Cardiac muscle cell (in vitro differentiated cells and primary cell): ENCODE results near the gene ECM2. TPM values are rescaled to one million over a fixed set of nuclear protein-coding genes. Genes with fewer than 3 reads are reported as not detected.
"Not testable (repeated sequence)": the region's sequence is repeated elsewhere in the genome, so short reads cannot be mapped to it uniquely, and the experiment has no call there.

Source experiments
- DNase-seq, 2 donors: peaks; one replicate each; pipeline versions ENCODE4 v3.0.0 to v3.0.0-alpha.2; 2010 to 2017; ENCODE audit warnings: low read depth in 1 of 2, low spot score in 1 of 2
- H3K27ac ChIP-seq: fragments of 200-600 bp; sonication (generic); 2 replicates; pipeline ENCODE4 v1.5.1; 2016
- H3K27me3 ChIP-seq: fragments of 200-600 bp; sonication (generic); 2 replicates; pipeline ENCODE4 v1.6.0; 2016; ENCODE audit warnings: control low read depth
- H3K36me3 ChIP-seq: fragments of 200-600 bp; sonication (generic); 2 replicates; pipeline ENCODE4 v1.5.1; 2016; ENCODE audit warnings: control low read depth
- H3K4me1 ChIP-seq: fragments of 200-600 bp; sonication (generic); 2 replicates; pipeline ENCODE4 v1.8.1; 2017; ENCODE audit warnings: low read depth, mild to moderate bottlenecking, mixed run types
- H3K4me3 ChIP-seq: fragments of 200-600 bp; sonication (generic); 2 replicates; pipeline ENCODE4 v1.5.1; 2016; ENCODE audit warnings: mild to moderate bottlenecking
- H3K9me3 ChIP-seq: fragments of 200-600 bp; sonication (generic); 2 replicates; pipeline ENCODE4 v1.5.1; 2017; ENCODE audit warnings: low read depth, mild to moderate bottlenecking, control low read depth
- CTCF ChIP-seq: IDR thresholded peaks from 2 replicates; pipeline ENCODE4 v1.5.1; 2012; ENCODE audit warnings: low read depth, mild to moderate bottlenecking, low read length
- polyA plus RNA-seq: library from polyadenylated mRNA; unstranded; fragments of >200 nt; fragmentation: Nextera tagmentation; extraction: Ambion mirVana; gene quantifications from 2 replicates; pipeline ENCODE4 v1.2.1, GENCODE V29; 2016
- total RNA-seq: library from RNA; depleted of rRNA; stranded (reverse); fragments of >200 nt; gene quantifications from 2 replicates; pipeline ENCODE4 v1.2.3, GENCODE V29; 2016

ECM2 gene
- total RNA-seq (not detected in 2 replicates), polyA plus RNA-seq (not detected in 2 replicates)

GRCh38 chr9:92535940-92536850 is at the start of gene ECM2:
Gene ECM2 (minus strand): TSS chr9:92535990. CDS start chr9:92522866, 13,124 bp downstream.
- peak in 1 of 2 donors; percentile 79 for DNase-seq
- H3K27me3 ChIP-seq: no peaks in the 10 kb centered on the region
- H3K27ac ChIP-seq: no peak within 1 kb of the TSS
- no peaks in the 10 kb centered on the region for H3K4me1 ChIP-seq
- TF ChIP-seq CTCF: no peak
- H3K4me3 ChIP-seq: no peak within 1 kb of the TSS
- no peaks in the 10 kb centered on the region for H3K36me3 ChIP-seq
- no peaks in the 10 kb centered on the region for H3K9me3 ChIP-seq

- no peak for TF ChIP-seq CTCF
These were observed 40.4 kb upstream of the ECM2 start for GRCh38 chr9:92576175-92576574.

GRCh38 chr9:92573612-92574011 is 37.8 kb upstream of the ECM2 start:
- not testable (repeated sequence) for DNase-seq, H3K9me3 ChIP-seq, H3K4me3 ChIP-seq, H3K4me1 ChIP-seq, H3K27ac ChIP-seq, H3K36me3 ChIP-seq, H3K27me3 ChIP-seq

More at GRCh38 chr9:92576175-92576574, 40.4 kb upstream of the ECM2 start:
- DNase-seq: no peak
- Histone ChIP-seq H3K9me3 (no peaks in the 10 kb centered on the region), H3K4me1 (no peaks in the 10 kb centered on the region), H3K27me3 (no peaks in the 10 kb centered on the region), H3K27ac (no peak overlapping the region), H3K4me3 (no peak overlapping the region), H3K36me3 (no peaks in the 10 kb centered on the region)

GRCh38 chr9:92571871-92572270 is 36.1 kb upstream of the ECM2 start:
- not testable (repeated sequence) for H3K9me3 ChIP-seq, H3K4me3 ChIP-seq, H3K27me3 ChIP-seq, H3K36me3 ChIP-seq, DNase-seq, H3K4me1 ChIP-seq, H3K27ac ChIP-seq

GRCh38 chr9:92564982-92565381 is 29.2 kb upstream of the ECM2 start:
- H3K27ac ChIP-seq: no peak overlapping the region
- H3K4me3 ChIP-seq: no peak overlapping the region
- TF ChIP-seq CTCF: no peak
- no peaks in the 10 kb centered on the region for H3K4me1 ChIP-seq
- H3K9me3 ChIP-seq: no peaks in the 10 kb centered on the region
- no peaks in the 10 kb centered on the region for H3K27me3 ChIP-seq
- no peaks in the 10 kb centered on the region for H3K36me3 ChIP-seq
- DNase-seq: no peak

GRCh38 chr9:92564504-92564903 is 28.7 kb upstream of the ECM2 start:
- Histone ChIP-seq H3K9me3 (no peaks in the 10 kb centered on the region), H3K27me3 (no peaks in the 10 kb centered on the region), H3K36me3 (no peaks in the 10 kb centered on the region), H3K27ac (no peak overlapping the region), H3K4me1 (no peaks in the 10 kb centered on the region), H3K4me3 (no peak overlapping the region)
- DNase-seq: no peak
- no peak for TF ChIP-seq CTCF
